A549 (cell line): ENCODE results near the gene GNRH2.

Experiments used
- CEBPB ChIP-seq, 2 experiments: fragments of >200 bp in 1 of 2; sonication (Bioruptor Twin) in 1 of 2; formaldehyde crosslinking in 1 of 2; IDR thresholded peaks; 2 replicates each; pipeline ENCODE4 v1.6.1; 2012 to 2016
- CTCF ChIP-seq: fragments of >200 bp; sonication (Bioruptor Twin); formaldehyde crosslinking; IDR thresholded peaks from 3 replicates; pipeline ENCODE4 v1.5.1; 2016
- ELK1 ChIP-seq: fragments of 150-350 bp; IDR thresholded peaks from 2 replicates; pipeline ENCODE4 v1.6.1; 2014; ENCODE audit warnings: low read depth, mild to moderate bottlenecking, low read length
- EP300 ChIP-seq, 2 experiments: fragments of >200 bp; sonication (Bioruptor Twin); formaldehyde crosslinking; IDR thresholded peaks; 2 replicates in 1 of 2; 3 replicates in 1 of 2; pipeline ENCODE4 v1.6.1; 2016 to 2017
- KDM5A ChIP-seq: fragments of 200-600 bp; sonication (generic); IDR thresholded peaks from 2 replicates; pipeline ENCODE4 v1.6.1; 2016; ENCODE audit warnings: antibody characterized with exemption, mild to moderate bottlenecking
- MAX ChIP-seq: IDR thresholded peaks from 2 replicates; pipeline ENCODE4 v1.6.1; 2012
- PBX3 ChIP-seq: IDR thresholded peaks from 2 replicates; pipeline ENCODE4 v1.6.1; 2012
- POLR2AphosphoS2 ChIP-seq: conservative IDR thresholded peaks from 2 replicates; pipeline ENCODE4 v1.6.1; 2012; ENCODE audit warnings: low read length, improper control_type of control experiment, inconsistent platforms
- RCOR1 ChIP-seq: fragments of 150-350 bp; IDR thresholded peaks from 2 replicates; pipeline ENCODE4 v1.6.1; 2014; ENCODE audit warnings: antibody characterized with exemption, low read length, low read depth
- REST ChIP-seq: fragments of 200-600 bp; sonication (generic); IDR thresholded peaks from 2 replicates; pipeline ENCODE4 v1.6.1; 2016; ENCODE audit warnings: antibody characterized with exemption, mild to moderate bottlenecking, moderate library complexity
- RNF2 ChIP-seq: fragments of 200-600 bp; sonication (generic); IDR thresholded peaks from 2 replicates; pipeline ENCODE4 v1.6.1; 2016; ENCODE audit warnings: low read depth, mild to moderate bottlenecking, antibody characterized with exemption, moderate library complexity, borderline replicate concordance
- USF2 ChIP-seq: fragments of 450-650 bp; IDR thresholded peaks from 2 replicates; pipeline ENCODE4 v1.6.1; 2014; ENCODE audit warnings: antibody characterized with exemption
- ZFP36 ChIP-seq: fragments of 450-650 bp; IDR thresholded peaks from 2 replicates; pipeline ENCODE4 v1.6.1; 2014; ENCODE audit warnings: borderline replicate concordance; ENCODE audit not compliant: partially characterized antibody

GRCh38 chr20:3068986-3069900, 25.8 kb downstream of the GNRH2 start:
- TF ChIP-seq POLR2AphosphoS2 (no peak), PBX3 (no peak), CTCF (peak; percentile 22; the same call in 2 of the 3 replicates), ZFP36 (no peak), REST (peak; percentile 60; the same call in 1 of the 2 replicates), CEBPB (IDR thresholded peaks at IDR 0.05) (no peak), EP300 (IDR thresholded peaks at IDR 0.05) (no peak), RCOR1 (no peak), MAX (no peak), USF2 (no peak), KDM5A (no peak), RNF2 (no peak), ELK1 (no peak)
